Muscle of leg (tissue), 11 donors: ENCODE data around the gene FCHSD2. TPM values are rescaled to one million over a fixed set of nuclear protein-coding genes. Genes with fewer than 3 reads are reported as not detected.
"Not testable (repeated sequence)": the region's sequence is repeated elsewhere in the genome, so short reads cannot be mapped to it uniquely, and the experiment has no call there.

Experiments
- DNase-seq: peaks from one replicate; pipeline ENCODE4 v3.0.0; 2013
- H3K27ac ChIP-seq: one replicate; pipeline ENCODE4 v1.5.1; 2013; ENCODE audit warnings: mild to moderate bottlenecking, low read length, control low read depth
- H3K27me3 ChIP-seq: one replicate; pipeline ENCODE4 v1.6.1; 2013; ENCODE audit warnings: low read length; ENCODE audit not compliant: control insufficient read depth, insufficient read depth
- H3K36me3 ChIP-seq: one replicate; pipeline ENCODE4 v1.6.1; 2013; ENCODE audit warnings: low read length; ENCODE audit not compliant: control insufficient read depth, insufficient read depth
- H3K4me1 ChIP-seq: one replicate; pipeline ENCODE4 v1.6.1; 2013; ENCODE audit warnings: low read length; ENCODE audit not compliant: control insufficient read depth, insufficient read depth
- H3K4me3 ChIP-seq: one replicate; pipeline ENCODE4 v1.5.1; 2013; ENCODE audit warnings: low read length, control low read depth
- H3K9me3 ChIP-seq: replicated peaks from 2 replicates; pipeline ENCODE4 v1.6.1; 2013; ENCODE audit warnings: low read depth, low read length; ENCODE audit not compliant: control insufficient read depth
- WGBS: methylation state at CpG from one replicate; pipeline ENCODE4 v1.1.5; 2013; ENCODE audit warnings: missing lambda C conversion rate; ENCODE audit not compliant: insufficient coverage; 5-methylcytosine and 5-hydroxymethylcytosine counted together
- polyA plus RNA-seq, 8 donors: library from polyadenylated mRNA; unstranded; fragments of 120-200 nt; gene quantifications; one replicate each; pipeline versions ENCODE4 v1.2.1 to v1.2.3, GENCODE V29; 2013; ENCODE audit warnings: inconsistent platforms in 1 of 8, low replicate concordance in 1 of 8; ENCODE audit not compliant: insufficient read length in 8 of 8, insufficient read depth in 1 of 8
- total RNA-seq: library from RNA; stranded (reverse); fragments of 120-200 nt; gene quantifications from one replicate; pipeline ENCODE4 v1.2.4, GENCODE V29; 2013

The FCHSD2 gene
- total and polyA plus RNA-seq, 9 donors: 13.7 to 29.3 (median 24.2) TPM

- Histone ChIP-seq H3K27ac (peak overlapping the region; percentile 79), H3K27me3 (no peaks in the 10 kb centered on the region), H3K4me1 (peaks cover 49% of the 10 kb centered on the region), H3K4me3 (no peak overlapping the region), H3K9me3 (no peaks in the 10 kb centered on the region), H3K36me3 (peaks cover 31% of the 10 kb centered on the region)
- DNase-seq: no peak
- 92% methylated on average over 2 of the region's 5 CpGs for WGBS
These were observed 308.9 kb downstream of the FCHSD2 start for GRCh38 chr11:72833083-72833733.

DNA sequence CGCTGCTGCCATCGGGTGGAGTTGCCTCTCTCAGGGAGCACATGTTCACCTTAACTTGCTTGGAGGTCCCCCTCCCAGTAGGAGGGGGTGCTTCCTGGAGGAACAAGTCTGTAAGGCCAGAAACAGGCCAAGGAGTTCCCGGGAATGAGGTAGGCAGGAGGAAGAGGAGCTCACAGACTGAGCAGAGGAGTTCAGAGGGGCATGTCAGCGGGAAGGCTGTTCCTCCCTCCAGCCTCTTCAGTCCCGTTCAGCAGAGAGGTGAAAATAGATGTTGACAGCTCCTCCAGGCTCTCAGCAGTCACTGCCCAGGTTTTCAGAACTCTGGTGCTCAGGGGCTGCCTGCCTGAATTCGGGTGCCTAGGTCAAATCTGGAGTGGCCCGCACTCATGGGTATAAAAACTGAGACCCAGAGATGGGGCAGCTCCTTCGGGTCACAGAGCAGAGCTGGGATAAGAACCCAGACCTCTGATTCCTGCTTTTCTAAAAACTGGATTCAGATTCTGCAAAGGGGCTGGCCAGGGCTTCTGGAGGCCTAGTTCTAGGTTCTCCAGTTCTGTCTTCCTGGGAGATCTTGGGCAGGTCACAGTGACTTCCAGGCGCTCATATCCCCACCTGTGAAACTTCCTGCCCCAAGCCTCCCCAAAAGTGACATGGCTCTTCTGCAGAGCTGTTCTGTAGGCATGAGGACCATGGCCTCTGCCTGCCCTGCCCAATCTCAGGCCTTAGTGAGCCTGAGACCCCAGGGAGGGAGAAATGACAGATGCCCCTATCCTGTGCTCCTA, 309.6 kb downstream of the FCHSD2 start:
- Histone ChIP-seq H3K27ac (peak overlapping the region; percentile 52), H3K4me3 (no peak overlapping the region), H3K36me3 (peaks cover 25% of the 10 kb centered on the region), H3K9me3 (no peaks in the 10 kb centered on the region), H3K4me1 (peaks cover 50% of the 10 kb centered on the region), H3K27me3 (no peaks in the 10 kb centered on the region)
- WGBS: 73% methylated on average over 4 of the region's 9 CpGs
- DNase-seq: no peak

DNA sequence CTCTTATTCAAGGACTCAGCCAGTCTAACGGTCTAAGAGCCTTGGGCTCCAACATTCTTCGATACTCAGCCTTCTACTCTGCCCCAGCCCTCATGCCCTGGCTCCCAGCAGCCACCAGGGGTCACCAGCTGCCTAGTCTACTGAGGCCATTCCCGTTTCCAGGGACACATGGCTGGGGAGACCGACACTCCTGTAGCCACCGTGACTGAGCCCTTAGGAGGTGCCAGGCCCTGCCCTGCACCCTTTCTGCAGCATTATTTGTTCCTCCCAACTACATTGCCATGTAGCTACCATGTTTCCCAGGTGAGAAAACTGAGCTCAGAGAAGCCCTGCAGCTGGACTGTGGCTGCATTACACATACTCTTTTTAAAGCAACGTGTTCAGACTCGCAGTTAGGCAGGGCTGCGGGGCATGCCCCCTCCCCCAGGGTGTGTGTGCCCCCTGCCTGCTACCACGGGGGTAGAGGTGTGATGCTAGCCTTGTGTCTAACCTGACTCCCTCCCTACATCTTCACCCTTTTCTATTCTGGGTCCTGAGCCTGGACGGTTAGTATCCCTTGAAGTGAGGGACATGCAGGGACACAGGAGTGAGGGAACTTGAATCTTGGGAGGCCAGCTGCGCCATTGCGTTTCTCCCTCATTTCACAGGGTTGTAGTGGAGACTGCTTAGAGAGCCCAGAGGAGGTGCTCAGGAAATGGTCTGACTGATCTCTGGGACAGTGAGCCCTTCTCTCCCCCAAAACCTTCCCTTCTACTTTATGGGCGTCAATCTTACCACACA, 310.4 kb downstream of the FCHSD2 start:
- H3K4me3 ChIP-seq: no peak overlapping the region
- peaks cover 23% of the 10 kb centered on the region for H3K36me3 ChIP-seq
- H3K27me3 ChIP-seq: no peaks in the 10 kb centered on the region
- peak overlapping the region; percentile 52 for H3K27ac ChIP-seq
- WGBS: 3% methylated on average over 5 of the region's 13 CpGs
- peaks cover 48% of the 10 kb centered on the region for H3K4me1 ChIP-seq
- DNase-seq: peak; percentile 88
- H3K9me3 ChIP-seq: no peaks in the 10 kb centered on the region

DNA sequence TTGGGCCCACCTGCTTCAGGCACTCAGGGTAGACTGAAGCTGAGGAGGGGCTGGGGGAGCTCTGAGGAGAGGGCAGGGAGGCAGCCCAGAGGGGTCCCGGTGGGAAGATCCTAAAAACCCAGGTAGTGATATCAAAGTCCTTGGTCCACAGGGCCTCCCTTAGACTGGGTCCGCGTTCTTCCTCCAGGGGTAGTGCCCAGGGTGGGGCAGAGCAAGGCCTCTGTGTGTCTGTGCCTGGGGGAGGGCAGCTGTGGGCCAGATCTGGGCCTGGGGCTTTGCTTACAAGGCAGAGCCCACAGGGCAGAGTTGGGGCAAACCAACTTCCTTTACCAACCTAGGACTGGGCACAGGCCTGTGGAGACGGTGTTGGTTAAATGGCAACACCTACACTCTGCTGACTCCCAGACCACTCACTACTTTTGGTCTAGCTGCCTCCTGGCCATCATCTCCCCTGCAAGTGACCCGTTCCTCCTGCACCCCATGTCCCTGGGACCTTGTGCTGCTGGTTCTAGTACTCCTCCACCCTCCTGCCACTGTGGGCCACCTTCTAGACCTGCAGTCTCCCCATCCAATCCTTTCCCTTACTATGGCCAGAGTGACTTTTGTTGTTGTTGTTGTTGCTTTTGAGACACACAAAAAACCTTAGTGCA, 312.1 kb downstream of the FCHSD2 start:
- no peaks in the 10 kb centered on the region for H3K27me3 ChIP-seq
- 86% methylated on average over 5 of the region's 5 CpGs for WGBS
- H3K27ac ChIP-seq: no peak overlapping the region
- peaks cover 23% of the 10 kb centered on the region for H3K36me3 ChIP-seq
- DNase-seq: no peak
- no peak overlapping the region for H3K4me3 ChIP-seq
- H3K9me3 ChIP-seq: no peaks in the 10 kb centered on the region
- H3K4me1 ChIP-seq: peaks cover 34% of the 10 kb centered on the region

GRCh38 chr11:72829178-72829577, 312.9 kb downstream of the FCHSD2 start:
- Histone ChIP-seq H3K36me3 (peaks cover 23% of the 10 kb centered on the region), H3K27me3 (no peaks in the 10 kb centered on the region), H3K27ac (no peak overlapping the region), H3K4me3 (no peak overlapping the region), H3K9me3 (no peaks in the 10 kb centered on the region), H3K4me1 (peaks cover 30% of the 10 kb centered on the region)
- no peak for DNase-seq
- 87% methylated on average over 10 of the region's 13 CpGs for WGBS

- no peak for DNase-seq
- H3K27me3 ChIP-seq: no peaks in the 10 kb centered on the region
- no peaks in the 10 kb centered on the region for H3K9me3 ChIP-seq
- WGBS: 83% methylated on average over 7 of the region's 7 CpGs
- no peak overlapping the region for H3K27ac ChIP-seq
- no peak overlapping the region for H3K4me3 ChIP-seq
- H3K4me1 ChIP-seq: peaks cover 30% of the 10 kb centered on the region
- peaks cover 23% of the 10 kb centered on the region for H3K36me3 ChIP-seq
These were observed 313.4 kb downstream of the FCHSD2 start for GRCh38 chr11:72828692-72829101.

- H3K4me3 ChIP-seq: no peak overlapping the region
- H3K27ac ChIP-seq: peak overlapping the region; percentile 47
- WGBS: 69% methylated on average over 10 of the region's 11 CpGs
- no peaks in the 10 kb centered on the region for H3K9me3 ChIP-seq
- peaks cover 23% of the 10 kb centered on the region for H3K36me3 ChIP-seq
- no peaks in the 10 kb centered on the region for H3K27me3 ChIP-seq
- no peak for DNase-seq
- H3K4me1 ChIP-seq: peaks cover 26% of the 10 kb centered on the region
These were observed 314.0 kb downstream of the FCHSD2 start for GRCh38 chr11:72828081-72828567.

GRCh38 chr11:72827656-72828055, 314.5 kb downstream of the FCHSD2 start:
- H3K4me3 ChIP-seq, H3K9me3 ChIP-seq, H3K27ac ChIP-seq, DNase-seq, H3K27me3 ChIP-seq: not testable (repeated sequence)
- peaks cover 26% of the 10 kb centered on the region for H3K4me1 ChIP-seq
- peaks cover 20% of the 10 kb centered on the region for H3K36me3 ChIP-seq
- WGBS: 100% methylated on average over 1 of the region's 11 CpGs

- 84% methylated on average over 5 of the region's 8 CpGs for WGBS
- H3K4me3 ChIP-seq: no peak overlapping the region
- no peak for DNase-seq
- no peaks in the 10 kb centered on the region for H3K27me3 ChIP-seq
- H3K4me1 ChIP-seq: peaks cover 22% of the 10 kb centered on the region
- H3K36me3 ChIP-seq: peaks cover 17% of the 10 kb centered on the region
- no peak overlapping the region for H3K27ac ChIP-seq
- no peaks in the 10 kb centered on the region for H3K9me3 ChIP-seq
These were observed 315.1 kb downstream of the FCHSD2 start for GRCh38 chr11:72826942-72827480.
